Calu3 (cell line): ENCODE results near the gene STPG2. TPM values are rescaled to one million over a fixed set of nuclear protein-coding genes. Genes with fewer than 3 reads are reported as not detected.

Source experiments
- BruUV-seq: library from RNA; stranded (reverse); fragments of 400-500 nt; replicated peaks from 2 replicates; lab custom pipeline; 2021; lab: Mats Ljungman, UMichigan
- CTCF ChIA-PET: fragments of 300-600 bp; sonication (Branson Sonifier 250); formaldehyde crosslinking; loops from one replicate; lab custom pipeline; 2022; ENCODE audit warnings: antibody characterized with exemption; lab: Charles Lee
- DNase-seq: peaks from one replicate; pipeline ENCODE4 v3.0.0; 2022
- H3K27ac Mint-ChIP-seq: one replicate; pipeline ENCODE4 v1.8.0; 2022; ENCODE audit warnings: mixed read lengths; ENCODE audit not compliant: unreplicated experiment
- H3K27me3 Mint-ChIP-seq: one replicate; pipeline ENCODE4 v1.8.0; 2022; ENCODE audit warnings: mixed read lengths; ENCODE audit not compliant: unreplicated experiment
- H3K36me3 Mint-ChIP-seq: one replicate; pipeline ENCODE4 v1.8.0; 2022; ENCODE audit warnings: mild to moderate bottlenecking, moderate library complexity, mixed read lengths; ENCODE audit not compliant: insufficient read depth, unreplicated experiment
- H3K4me1 Mint-ChIP-seq: one replicate; pipeline ENCODE4 v1.8.0; 2022; ENCODE audit warnings: mild to moderate bottlenecking, low read depth, mixed read lengths; ENCODE audit not compliant: unreplicated experiment
- H3K4me3 Mint-ChIP-seq: one replicate; pipeline ENCODE4 v1.8.0; 2022; ENCODE audit warnings: mild to moderate bottlenecking, low read depth, moderate library complexity, mixed read lengths; ENCODE audit not compliant: unreplicated experiment
- H3K9me3 Mint-ChIP-seq: one replicate; pipeline ENCODE4 v1.8.0; 2022; ENCODE audit warnings: low read depth, mixed read lengths; ENCODE audit not compliant: unreplicated experiment
- CTCF ChIP-seq: fragments of 200-600 bp; IDR thresholded peaks from one replicate; pipeline ENCODE4 v1.8.0; 2022; ENCODE audit warnings: antibody characterized with exemption; ENCODE audit not compliant: unreplicated experiment
- intact Hi-C: fragments of 100-400 bp; cut with micrococcal nuclease; formaldehyde crosslinking; loops from one replicate; pipeline ENCODE4 v1.10.0; 2022; ENCODE audit not compliant: unreplicated experiment
- total RNA-seq: library from RNA; stranded (reverse); gene quantifications from 2 replicates; pipeline ENCODE4 v1.2.3, GENCODE V29; 2022

The STPG2 gene
- total RNA-seq, 1 experiment from 2014 or later, result not detected

- CTCF ChIA-PET, result no interaction called here
- Mint-ChIP-seq H3K27ac (no peak overlapping the region), H3K9me3 (no peaks in the 10 kb centered on the region), H3K36me3 (no peaks in the 10 kb centered on the region), H3K4me3 (no peak overlapping the region), H3K27me3 (no peaks in the 10 kb centered on the region), H3K4me1 (no peaks in the 10 kb centered on the region)
- no peak for DNase-seq
- intact Hi-C loops, result no loop called here
- no TSS peak for BruUV-seq
- no peak for TF ChIP-seq CTCF
These were observed 537.3 kb downstream of the STPG2 start for GRCh38 chr4:97605932-97606331.

- DNase-seq, result no peak
- no peak for TF ChIP-seq CTCF
- Mint-ChIP-seq H3K27ac (no peak overlapping the region), H3K27me3 (no peaks in the 10 kb centered on the region), H3K4me3 (no peak overlapping the region), H3K9me3 (peaks cover 3% of the 10 kb centered on the region), H3K4me1 (no peaks in the 10 kb centered on the region), H3K36me3 (no peaks in the 10 kb centered on the region)
- intact Hi-C loops, result no loop called here
- no TSS peak for BruUV-seq
- CTCF ChIA-PET, result interaction anchor here (0.6 kb wide), 1 partner anchor 1336 kb away, joined by 4 read pairs; the partner anchor contains the start of gene EIF4E
These were observed 550.0 kb downstream of the STPG2 start for GRCh38 chr4:97593248-97593647.

DNA sequence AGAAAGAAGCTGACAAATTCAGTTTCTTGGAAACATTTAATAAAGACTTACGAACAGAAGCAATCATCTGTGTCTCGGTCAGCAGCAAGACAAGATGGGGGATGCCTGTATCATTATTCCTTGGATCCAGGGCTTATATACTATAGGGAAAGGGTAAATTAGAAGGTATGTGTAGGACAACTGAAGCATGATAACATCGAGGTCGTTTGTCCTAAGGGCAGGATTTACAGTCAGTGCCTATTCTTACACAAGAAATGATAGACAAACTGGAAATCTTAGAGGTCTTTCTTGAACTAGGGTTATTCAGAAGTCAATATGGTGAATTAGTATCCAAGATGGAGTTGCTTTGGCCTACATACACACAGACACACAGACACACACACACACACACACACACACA, 553.0 kb downstream of the STPG2 start:
- intact Hi-C loops, result no loop called here
- CTCF ChIA-PET, result no interaction called here

DNA sequence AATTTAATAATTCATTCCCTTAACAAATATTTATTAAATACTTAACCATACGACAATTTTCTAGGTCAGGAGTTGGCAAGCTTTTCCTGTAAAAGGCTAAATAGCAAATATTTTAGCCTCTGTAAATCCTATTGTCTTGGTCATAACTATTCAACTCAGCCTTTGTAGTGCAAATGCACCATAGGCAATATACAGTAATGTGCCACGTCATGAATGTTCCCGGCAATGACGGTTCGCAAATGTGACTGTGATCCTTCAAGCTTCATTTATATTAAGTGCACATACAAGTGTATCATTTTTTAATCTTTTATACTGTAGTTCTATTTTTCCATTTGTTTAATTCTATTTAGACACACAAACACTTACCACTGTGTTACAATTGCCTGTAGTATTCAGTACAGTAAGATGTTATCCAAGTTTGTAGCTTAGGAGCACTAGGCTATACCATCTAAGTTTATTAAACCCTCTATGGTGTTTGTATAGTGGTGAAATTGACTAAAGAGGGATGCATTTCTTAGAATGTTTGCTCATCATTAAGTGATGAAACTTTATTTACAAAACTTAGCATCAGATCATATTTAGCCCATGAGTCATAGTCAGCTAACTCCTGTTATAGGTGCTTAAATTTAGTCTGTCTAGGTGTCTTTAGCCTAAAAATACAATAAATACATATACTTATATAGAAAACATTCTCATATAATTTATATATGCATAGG, 553.6 kb downstream of the STPG2 start:
- intact Hi-C loops, result no loop called here
- TF ChIP-seq CTCF, result no peak
- CTCF ChIA-PET, result no interaction called here
- Mint-ChIP-seq H3K36me3 (no peaks in the 10 kb centered on the region), H3K27ac (no peak overlapping the region), H3K4me1 (no peaks in the 10 kb centered on the region), H3K9me3 (peaks cover 2% of the 10 kb centered on the region), H3K27me3 (no peaks in the 10 kb centered on the region), H3K4me3 (no peak overlapping the region)
- BruUV-seq, result no TSS peak
- DNase-seq, result no peak

More for the DNA sequence above, 553.0 kb downstream of the STPG2 start:
- no peak overlapping the region for H3K4me3 Mint-ChIP-seq
- H3K36me3 Mint-ChIP-seq, result no peaks in the 10 kb centered on the region
- no peaks in the 10 kb centered on the region for H3K27me3 Mint-ChIP-seq
- no TSS peak for BruUV-seq
- no peak overlapping the region for H3K27ac Mint-ChIP-seq
- H3K9me3 Mint-ChIP-seq, result peaks cover 2% of the 10 kb centered on the region
- no peak for TF ChIP-seq CTCF
- H3K4me1 Mint-ChIP-seq, result no peaks in the 10 kb centered on the region
- no peak for DNase-seq
